ENCODE measurements around the gene ZNF205. TPM values are rescaled to one million over a fixed set of nuclear protein-coding genes. Genes with fewer than 3 reads are reported as not detected.

Gene ZNF205
- total and polyA plus RNA-seq, 8 donors, result 0.87 to 27.5 (median 12.9) TPM

DNA sequence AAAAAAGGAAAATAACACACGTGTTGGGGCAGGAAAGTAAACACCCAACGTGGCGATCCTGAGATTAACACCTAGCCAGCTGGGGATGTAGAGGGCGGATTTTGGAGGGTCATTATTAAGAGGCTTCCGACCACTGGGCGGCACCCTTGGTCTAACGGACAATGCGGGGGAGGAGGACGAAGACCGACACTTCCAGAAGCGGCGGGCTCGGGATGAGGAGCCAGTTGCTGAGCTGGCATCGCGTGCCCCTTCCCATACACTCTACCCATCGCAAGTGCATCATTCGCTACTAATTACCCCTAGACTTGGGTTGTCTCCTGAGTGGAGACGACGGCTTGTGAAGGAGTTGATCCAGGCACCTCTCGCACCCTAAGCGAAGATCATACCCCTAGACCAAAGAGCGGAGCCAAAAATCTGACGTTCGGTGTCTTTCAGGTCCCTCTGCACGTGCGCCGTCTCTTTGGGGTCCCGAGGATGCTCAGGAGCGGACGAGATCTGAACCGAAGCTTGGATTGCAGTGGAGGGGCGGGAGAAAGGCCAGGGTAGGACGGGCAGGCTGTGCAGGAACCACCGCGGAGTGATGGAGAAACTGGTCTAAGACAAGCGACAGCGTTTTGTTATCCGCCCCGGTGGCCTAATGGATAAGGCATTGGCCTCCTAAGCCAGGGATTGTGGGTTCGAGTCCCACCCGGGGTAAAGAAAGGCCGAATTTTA lies 40.0 kb downstream of the ZNF205 start:
- intact Hi-C loops (cut with DNase I; ENCODE audit: low total_unique reads), result no loop called here
- no peaks in the 10 kb centered on the region for H3K36me3 ChIP-seq
- peak overlapping the region; percentile 33 to 41 (median 36) for H3K4me3 ChIP-seq
- 1 to 4% (median 2%) methylated on average over 36 to 42 of the region's 42 CpGs for WGBS, 5 donors
- TF ChIP-seq EP300 (IDR thresholded peaks at IDR 0.05), result no peak
- peak in 1 of 3 donors; percentile 59 for TF ChIP-seq POLR2AphosphoS5 (IDR thresholded peaks at IDR 0.05)
- TF ChIP-seq POLR2A (IDR thresholded peaks at IDR 0.05), result no peak
- TF ChIP-seq, protein P1, sequence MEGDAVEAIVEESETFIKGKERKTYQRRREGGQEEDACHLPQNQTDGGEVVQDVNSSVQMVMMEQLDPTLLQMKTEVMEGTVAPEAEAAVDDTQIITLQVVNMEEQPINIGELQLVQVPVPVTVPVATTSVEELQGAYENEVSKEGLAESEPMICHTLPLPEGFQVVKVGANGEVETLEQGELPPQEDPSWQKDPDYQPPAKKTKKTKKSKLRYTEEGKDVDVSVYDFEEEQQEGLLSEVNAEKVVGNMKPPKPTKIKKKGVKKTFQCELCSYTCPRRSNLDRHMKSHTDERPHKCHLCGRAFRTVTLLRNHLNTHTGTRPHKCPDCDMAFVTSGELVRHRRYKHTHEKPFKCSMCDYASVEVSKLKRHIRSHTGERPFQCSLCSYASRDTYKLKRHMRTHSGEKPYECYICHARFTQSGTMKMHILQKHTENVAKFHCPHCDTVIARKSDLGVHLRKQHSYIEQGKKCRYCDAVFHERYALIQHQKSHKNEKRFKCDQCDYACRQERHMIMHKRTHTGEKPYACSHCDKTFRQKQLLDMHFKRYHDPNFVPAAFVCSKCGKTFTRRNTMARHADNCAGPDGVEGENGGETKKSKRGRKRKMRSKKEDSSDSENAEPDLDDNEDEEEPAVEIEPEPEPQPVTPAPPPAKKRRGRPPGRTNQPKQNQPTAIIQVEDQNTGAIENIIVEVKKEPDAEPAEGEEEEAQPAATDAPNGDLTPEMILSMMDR (IDR thresholded peaks at IDR 0.05), result peak in 2 of 7 experiments; percentile 21 to 26
- peak; percentile 86 to 94 for DNase-seq
- H3K27ac ChIP-seq, result peak overlapping the region; percentile 11 to 67 (median 52)
- H3K4me1 ChIP-seq, result peaks cover 28 to 40% (median 34%) of the 10 kb centered on the region in 4 donors
- H3K27me3 ChIP-seq, result no peaks in the 10 kb centered on the region
- H3K9me3 ChIP-seq, result no peaks in the 10 kb centered on the region

DNA sequence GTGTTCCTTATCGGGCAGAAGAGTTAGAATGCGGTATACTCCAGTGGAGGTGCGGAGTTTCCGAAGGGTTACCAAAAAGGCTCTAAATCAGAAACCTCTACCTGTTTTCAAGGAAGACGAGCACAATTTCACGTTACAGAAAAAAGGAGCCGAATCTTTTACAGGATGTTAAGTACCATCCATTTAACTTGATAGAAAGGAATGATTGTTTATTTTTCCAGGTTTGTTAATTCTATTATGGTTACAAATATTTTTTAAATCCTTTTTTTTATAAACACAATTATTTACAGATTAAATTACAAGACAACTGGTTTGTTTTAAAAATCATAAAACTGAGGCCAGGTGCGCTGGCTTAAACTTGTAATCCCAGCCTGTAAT lies 40.6 kb downstream of the ZNF205 start:
- H3K9me3 ChIP-seq, result no peaks in the 10 kb centered on the region
- H3K4me3 ChIP-seq, result peak overlapping the region in 3 of 4 donors; percentile 33 to 41 (median 34)
- intact Hi-C loops (cut with DNase I; ENCODE audit: low total_unique reads), result no loop called here
- TF ChIP-seq EP300 (IDR thresholded peaks at IDR 0.05) (no peak), POLR2A (IDR thresholded peaks at IDR 0.05) (no peak), POLR2AphosphoS5 (IDR thresholded peaks at IDR 0.05) (no peak)
- TF ChIP-seq, protein P1 (IDR thresholded peaks at IDR 0.05), result no peak
- H3K36me3 ChIP-seq, result no peaks in the 10 kb centered on the region
- DNase-seq, result no peak
- peak overlapping the region in 3 of 5 donors; percentile 11 to 67 (median 52) for H3K27ac ChIP-seq
- 7 to 14% (median 11%) methylated on average over 8 of the region's 8 CpGs for WGBS, 5 donors
- no peaks in the 10 kb centered on the region for H3K27me3 ChIP-seq
- peaks cover 32 to 45% (median 39%) of the 10 kb centered on the region in 4 donors for H3K4me1 ChIP-seq

DNA sequence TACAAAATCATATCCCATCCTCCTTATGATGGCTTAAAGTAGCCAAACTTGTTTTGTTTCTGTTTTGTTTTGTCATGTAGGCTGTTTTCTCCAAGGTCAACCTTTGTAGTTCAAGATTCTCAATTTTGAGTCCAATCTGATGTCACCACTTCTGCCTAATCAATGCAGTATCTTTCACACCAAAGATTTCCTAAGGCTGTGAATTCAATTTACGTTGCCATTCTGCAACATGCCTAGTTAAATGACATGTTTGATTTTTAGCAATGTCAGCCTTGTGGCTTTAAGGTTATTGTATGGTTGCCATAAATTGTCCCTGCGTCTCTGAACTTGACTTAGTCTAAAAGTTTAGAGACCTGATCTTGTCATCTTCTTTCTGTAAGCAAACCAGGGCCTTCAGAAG lies 42.8 kb downstream of the ZNF205 start:
- H3K4me3 ChIP-seq, result no peak overlapping the region
- DNase-seq, result no peak
- H3K36me3 ChIP-seq, result no peaks in the 10 kb centered on the region
- H3K4me1 ChIP-seq, result peaks cover 24 to 49% (median 37%) of the 10 kb centered on the region in 4 donors
- no peak for TF ChIP-seq EP300 (IDR thresholded peaks at IDR 0.05)
- TF ChIP-seq, protein P1 (IDR thresholded peaks at IDR 0.05), result no peak
- TF ChIP-seq POLR2AphosphoS5 (IDR thresholded peaks at IDR 0.05), result no peak
- no peak for TF ChIP-seq POLR2A (IDR thresholded peaks at IDR 0.05)
- H3K27ac ChIP-seq, result no peak overlapping the region
- 64 to 90% (median 88%) methylated on average over 2 of the region's 2 CpGs for WGBS, 5 donors
- intact Hi-C loops (cut with DNase I; ENCODE audit: low total_unique reads), result no loop called here
- no peaks in the 10 kb centered on the region for H3K9me3 ChIP-seq
- H3K27me3 ChIP-seq, result peaks cover 0 to 6% (median 0%) of the 10 kb centered on the region in 3 donors

DNA sequence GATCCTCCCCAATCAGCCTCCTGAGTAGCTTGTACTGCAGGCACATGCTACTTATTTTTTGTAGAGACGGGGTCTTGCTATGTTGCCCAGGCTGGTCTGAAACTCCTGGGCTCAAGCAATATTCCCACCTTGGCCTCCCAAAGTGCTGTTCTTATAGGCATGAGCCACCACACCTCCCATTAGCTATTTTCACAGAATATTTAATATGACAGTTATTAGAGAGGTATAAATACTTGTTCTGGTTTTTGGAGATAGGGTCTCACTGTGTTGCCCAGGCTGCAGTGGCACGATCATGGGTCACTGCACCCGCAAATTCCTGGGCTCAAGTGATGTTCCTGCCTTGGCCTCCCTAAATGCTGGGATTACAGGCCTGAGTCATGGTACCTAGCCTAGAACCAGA lies 43.6 kb downstream of the ZNF205 start:
- no peak for DNase-seq
- Histone ChIP-seq H3K27me3 (peaks cover 0 to 11% (median 0%) of the 10 kb centered on the region in 3 donors), H3K9me3 (no peaks in the 10 kb centered on the region), H3K27ac (no peak overlapping the region), H3K36me3 (no peaks in the 10 kb centered on the region), H3K4me1 (peaks cover 20 to 46% (median 35%) of the 10 kb centered on the region in 4 donors), H3K4me3 (no peak overlapping the region)
- TF ChIP-seq, protein P1 (IDR thresholded peaks at IDR 0.05), result no peak
- TF ChIP-seq POLR2A (IDR thresholded peaks at IDR 0.05) (no peak), POLR2AphosphoS5 (IDR thresholded peaks at IDR 0.05) (no peak), EP300 (IDR thresholded peaks at IDR 0.05) (no peak)
- WGBS, 5 donors, result 92 to 97% (median 96%) methylated on average over 3 of the region's 3 CpGs
- intact Hi-C loops (cut with DNase I; ENCODE audit: low total_unique reads), result no loop called here
